ENCODE results near the gene WNK3. TPM values are rescaled to one million over a fixed set of nuclear protein-coding genes. Genes with fewer than 3 reads are reported as not detected.

WNK3 gene
- total RNA-seq, 1 donor, result 0.27 TPM

DNA sequence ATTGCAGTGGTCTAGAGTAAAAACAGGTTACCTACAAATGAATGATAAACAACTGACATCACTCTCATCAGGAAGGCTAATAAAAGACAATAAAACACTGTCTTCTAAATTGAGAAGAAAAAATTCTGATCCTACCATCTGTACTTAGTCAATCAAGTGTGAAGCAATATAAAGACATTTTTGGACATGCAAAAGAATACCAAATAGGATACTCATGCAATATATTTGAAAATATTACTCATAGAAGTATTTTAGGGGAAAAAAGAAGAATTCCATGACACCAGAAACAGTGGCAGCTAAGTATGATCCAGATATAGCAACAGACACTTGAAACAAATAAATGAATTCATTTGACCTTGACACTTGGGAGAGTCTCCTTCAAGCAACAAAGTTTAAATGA is 111.0 kb downstream of the WNK3 start:
- DNase-seq (ENCODE audit: low read depth in 2 of 3, low spot score in 2 of 3), result no peak

DNA sequence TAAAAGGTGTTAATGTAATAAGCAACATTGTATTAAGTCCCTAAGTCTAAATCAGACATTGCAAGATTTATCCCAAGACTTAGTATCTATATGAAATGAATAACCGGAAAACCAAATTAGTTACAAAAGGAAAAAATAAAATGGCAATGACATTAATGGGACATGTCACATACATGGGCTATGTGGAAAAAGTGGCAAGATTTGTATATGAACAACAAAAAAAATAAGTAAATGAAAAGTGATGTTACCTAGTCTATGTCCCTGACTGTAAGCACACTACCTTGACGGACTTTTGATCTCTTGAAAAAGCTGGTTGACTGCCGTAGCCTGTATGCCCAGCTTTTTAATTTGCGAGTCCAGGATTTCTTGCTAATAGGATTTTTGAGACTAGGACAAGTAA is 119.3 kb downstream of the WNK3 start:
- DNase-seq (ENCODE audit: low read depth in 2 of 3, low spot score in 2 of 3), result no peak

DNA sequence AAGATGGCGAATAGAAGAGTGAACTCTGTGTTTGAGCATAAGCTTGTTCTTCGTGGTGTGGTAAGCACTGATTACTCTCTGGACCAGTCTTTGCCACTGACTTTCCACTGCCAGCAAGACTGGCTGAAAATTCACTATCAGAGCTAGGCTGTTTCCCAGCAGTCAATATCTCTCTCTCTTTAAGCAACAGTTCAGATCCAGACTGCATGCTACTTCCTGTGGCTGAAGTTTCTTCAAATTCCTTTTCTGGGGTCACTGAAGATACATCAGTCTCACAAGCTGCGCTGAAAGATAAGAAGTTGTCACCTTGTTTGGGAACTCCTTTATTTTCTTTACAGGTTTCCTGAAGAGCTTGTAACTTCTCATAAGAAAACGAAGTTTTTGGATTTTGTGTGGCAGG is 120.8 kb downstream of the WNK3 start:
- peak in 1 of 3 donors; percentile 22 for DNase-seq (ENCODE audit: low read depth in 2 of 3, low spot score in 2 of 3)

DNA sequence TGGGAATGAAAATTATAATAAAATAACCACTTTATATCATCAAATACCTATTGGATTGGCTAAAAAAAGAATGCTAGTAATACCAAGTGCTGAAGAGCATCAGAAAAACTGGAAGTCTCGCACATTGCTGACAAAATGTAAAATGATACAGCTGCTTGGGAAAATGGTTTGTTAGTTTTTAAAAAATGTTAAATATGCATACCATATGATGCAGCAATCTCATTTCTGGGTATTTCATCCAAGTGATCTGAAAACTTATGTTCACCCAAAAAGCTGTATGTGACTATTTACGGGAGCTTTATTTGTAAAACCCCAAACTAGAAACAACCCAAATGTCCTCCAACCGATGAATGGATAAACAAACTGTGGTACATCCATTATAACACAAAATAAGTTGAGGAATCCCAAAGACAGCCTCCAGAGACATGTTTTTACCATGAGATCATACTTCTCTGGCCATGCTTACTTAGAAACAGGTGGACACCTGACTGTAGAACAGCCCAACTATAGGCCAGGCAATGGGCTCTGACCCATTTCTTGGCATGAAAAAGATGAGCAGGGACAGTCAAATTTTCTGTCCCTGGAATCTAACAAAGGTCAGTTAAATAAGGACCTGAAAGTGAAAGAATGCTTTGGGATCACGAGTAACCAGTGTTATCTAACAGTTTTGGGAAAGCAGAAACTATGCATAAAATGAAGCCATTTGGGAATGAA is 127.3 kb downstream of the WNK3 start:
- DNase-seq (ENCODE audit: low read depth in 2 of 3, low spot score in 2 of 3), result no peak

DNA sequence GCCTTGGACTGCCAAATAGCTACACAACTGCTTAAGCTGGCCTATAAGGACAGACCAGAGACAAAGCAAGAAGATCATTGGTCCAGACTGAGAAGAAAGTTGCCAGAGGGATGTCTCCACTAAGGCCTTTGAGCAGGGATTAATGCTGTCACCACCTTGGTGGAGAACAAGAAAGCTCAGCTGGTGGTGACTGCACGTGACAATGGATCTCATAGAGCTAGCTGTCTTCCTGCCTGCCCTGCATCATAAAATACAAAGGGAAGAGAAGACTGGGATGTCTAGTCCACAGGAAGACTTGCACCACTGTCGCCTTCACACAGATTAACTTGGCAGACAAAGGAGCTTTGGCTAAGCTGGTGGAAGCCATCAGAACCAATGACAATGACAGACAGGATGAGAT is 134.3 kb downstream of the WNK3 start:
- DNase-seq (ENCODE audit: low read depth in 2 of 3, low spot score in 2 of 3), result no peak

DNA sequence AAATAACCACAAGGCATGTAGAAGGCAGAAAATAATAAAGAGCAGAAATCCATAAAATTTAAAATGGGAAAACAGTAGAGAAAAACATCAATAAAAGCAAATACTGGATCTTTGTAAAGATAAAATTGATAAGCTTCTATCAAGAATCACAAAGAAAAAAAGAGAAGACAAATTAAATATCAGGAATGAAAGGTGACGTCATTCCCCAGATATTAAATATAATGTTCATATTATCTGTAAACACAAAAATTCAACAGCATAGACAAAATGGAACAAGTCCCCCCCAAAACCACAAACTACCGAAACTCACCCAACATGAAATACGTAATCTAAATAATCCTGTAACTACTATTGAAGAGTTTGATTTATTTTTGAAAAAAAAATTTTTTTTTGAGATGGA is 144.2 kb downstream of the WNK3 start:
- DNase-seq (ENCODE audit: low read depth in 2 of 3, low spot score in 2 of 3), result no peak

DNA sequence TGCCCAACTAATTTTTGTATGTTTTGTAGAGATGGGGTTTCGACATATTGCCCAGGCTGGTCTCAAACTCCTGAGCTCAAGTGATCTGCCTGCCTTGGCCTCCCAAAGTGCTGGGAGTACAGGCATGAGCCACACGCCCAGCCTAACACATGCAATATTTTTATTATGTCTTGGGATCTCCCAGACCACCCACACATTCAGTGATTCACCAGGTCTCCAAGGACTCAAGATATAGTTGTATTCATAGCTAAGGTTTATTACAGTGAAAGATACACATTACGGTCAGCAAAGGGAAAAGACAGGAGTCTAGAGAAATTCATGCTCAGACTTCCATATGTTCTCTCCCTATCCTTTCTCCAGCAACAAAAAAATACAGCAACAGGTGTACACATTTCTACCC is 149.3 kb downstream of the WNK3 start:
- DNase-seq (ENCODE audit: low read depth in 2 of 3, low spot score in 2 of 3), result no peak

DNA sequence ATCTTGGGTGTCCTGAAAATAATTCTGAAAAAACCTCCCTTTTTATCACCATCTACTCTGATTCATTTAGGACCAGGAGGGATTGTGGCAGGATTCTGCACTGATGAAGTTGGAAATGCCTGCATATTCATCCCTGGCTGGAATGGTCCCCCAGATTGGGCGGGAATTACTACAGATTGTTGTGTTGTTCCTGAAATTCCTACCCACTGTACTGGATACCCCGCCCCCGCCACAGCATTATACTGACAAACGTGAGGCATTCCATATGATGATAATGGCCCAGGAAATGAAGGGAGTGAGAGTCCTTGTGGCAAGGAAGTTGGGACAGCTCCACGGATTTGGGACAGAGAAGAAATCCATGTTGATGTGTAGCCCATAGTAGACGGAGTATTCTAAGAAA is 159.6 kb downstream of the WNK3 start:
- no peak for DNase-seq (ENCODE audit: low read depth in 2 of 3, low spot score in 2 of 3)

DNA sequence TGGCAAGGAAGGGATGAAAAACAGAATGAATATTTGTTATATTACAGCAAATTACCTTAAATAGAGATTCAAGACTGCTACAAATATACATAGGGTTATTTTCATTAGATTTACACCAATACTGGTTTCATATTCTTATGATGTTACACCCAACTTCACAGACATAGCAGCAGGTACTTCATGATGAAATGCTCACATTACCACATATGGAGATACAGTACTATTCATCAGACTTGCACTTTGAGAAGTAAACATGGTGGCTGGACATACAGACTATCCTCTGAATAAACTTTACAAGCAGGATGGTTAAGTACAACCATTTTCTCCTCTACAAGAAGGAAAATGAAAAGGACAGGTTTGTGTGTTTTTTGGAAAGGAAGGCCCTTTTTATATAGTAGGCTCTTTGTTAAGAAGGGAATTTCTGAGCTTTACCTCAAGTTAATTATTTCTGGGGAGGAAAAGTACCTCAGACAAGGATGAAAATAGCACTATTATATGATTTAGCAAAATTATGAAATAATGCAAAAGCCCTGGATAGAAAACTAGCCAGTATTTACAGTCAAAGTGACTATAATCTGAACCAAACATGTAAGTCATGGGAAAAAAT is 162.8 kb downstream of the WNK3 start:
- no peak for DNase-seq (ENCODE audit: low read depth in 2 of 3, low spot score in 2 of 3)

DNA sequence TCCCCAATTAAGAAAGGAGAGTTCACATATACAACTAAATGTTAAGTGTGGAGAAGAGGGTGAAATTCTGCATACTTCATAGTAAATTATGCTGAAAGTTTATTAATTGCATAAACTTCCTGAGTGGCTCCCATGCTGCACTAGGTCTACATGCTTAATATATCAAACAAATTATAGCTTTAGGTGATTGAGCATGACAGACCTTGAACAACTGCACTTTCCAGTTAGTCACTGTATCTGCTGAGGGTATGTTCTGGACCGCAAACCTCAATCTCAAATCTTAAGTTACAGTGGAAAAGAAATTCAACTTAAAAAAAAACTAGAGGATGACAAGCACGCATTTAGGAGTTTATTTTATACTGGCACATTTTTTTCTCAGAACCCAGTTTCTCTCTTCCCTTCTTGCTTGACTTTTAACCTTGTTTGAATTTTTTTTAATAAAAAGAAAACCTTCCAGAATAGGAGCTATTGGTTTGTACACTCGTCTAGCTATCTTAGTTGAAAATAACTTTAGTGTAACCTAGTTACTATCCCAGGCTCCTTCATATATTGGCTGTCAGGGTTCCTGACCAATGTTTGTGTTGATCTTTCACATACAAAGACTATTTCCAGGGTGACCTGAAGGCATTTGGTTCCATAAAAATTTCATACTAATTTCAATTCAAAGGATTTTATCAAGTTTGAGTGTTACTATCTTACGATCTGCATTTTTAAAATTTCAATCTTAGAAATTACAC is 164.6 kb downstream of the WNK3 start:
- no peak for DNase-seq (ENCODE audit: low read depth in 2 of 3, low spot score in 2 of 3)

DNA sequence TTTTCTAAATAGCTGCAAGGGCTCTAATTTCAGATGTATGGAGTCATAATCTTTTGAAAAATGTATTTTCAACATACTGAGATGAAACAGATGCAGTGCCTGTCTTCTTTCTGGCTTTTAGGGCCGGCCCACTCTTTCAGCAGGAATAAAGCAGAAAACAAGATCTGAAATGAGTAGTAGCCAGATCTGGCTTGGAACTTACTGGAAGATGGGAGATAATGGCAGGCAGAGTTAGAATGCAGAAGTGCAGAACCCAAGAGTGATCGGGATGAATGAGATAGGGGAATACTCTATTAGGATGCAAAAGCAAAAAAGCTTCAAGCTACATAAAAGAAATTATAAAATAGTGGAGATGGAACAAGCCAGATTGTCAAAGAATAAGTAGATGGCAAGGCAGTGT is 173.4 kb downstream of the WNK3 start:
- no peak for DNase-seq (ENCODE audit: low read depth in 2 of 3, low spot score in 2 of 3)

DNA sequence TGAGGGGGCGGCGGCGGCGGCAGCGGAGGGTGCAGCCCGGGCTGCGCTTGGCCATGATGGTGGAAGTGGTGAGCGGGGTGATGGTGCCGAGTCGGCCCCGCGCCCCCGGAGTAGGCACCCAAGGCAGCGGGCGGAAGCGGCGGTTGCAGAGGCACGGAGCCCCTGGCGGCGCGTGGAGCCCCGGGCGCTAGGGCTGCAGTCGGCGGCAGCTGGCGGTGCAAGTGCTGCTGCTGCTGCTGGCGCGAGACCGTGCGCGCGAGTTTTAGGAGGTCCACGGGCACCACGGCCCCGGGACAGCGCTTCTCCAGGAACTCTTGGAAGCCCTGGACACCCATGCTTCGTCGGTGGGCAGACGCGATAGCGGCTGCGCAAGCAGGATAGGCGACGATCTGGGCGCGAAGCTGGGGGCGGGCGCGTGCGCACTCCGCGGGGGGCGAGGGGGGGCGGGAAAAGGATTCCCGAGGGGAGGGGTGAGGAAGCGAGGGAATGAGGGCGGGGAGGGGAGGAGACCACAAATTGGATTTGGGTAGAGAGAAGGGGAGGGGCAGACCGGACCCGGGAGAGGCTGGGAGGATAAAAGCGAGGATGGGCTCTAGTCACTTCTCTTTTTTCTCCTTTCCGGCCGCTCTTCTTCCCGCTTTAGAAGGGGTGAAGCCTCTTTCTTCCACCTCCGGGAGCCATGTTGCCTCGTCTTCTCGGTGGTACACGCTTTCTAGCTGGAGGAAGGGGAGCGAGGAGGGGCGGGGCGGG is 174.8 kb downstream of the WNK3 start, which contains the start of gene FAM120C:
FAM120C (minus strand) TSS at position 391 of the 750 bp plus-strand sequence; CDS start at position 335, 56 bp downstream.
- peak; percentile 38 to 83 (median 72) for DNase-seq (ENCODE audit: low read depth in 2 of 3, low spot score in 2 of 3)

DNA sequence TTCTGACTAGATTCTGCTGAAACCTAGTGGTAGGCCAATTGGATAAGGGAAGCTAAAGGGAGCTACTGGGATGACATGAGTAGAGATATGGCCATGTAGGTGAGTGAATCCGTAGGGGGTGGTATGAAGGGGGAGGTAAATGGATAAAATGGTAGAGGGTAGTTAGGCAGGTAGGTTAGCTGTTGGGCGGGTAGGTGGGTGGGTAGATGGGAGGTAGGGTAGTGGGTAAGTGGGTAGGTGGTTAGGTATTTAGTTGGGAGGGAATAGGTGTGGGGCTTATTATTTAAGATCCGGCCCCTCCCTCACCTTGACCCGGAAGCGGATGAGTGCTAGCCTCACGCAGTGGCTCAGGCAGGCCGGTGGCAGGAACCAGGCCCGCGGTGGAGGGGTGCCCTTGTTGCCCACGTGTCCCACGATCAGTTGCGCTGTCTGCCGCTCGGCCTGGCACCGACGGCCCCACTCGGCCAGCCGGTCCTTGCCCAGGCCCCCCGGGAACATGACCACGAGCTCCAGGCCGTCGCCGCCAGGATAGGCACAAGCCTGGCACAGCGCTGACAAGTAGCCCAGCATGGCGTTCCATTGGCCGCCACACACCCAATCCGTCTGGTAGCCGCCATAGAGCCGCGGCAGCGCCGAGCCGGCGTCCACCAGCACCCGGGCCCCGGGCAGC is 175.5 kb downstream of the WNK3 start:
- DNase-seq (ENCODE audit: low read depth in 2 of 3, low spot score in 2 of 3), result peak; percentile 30 to 52 (median 34)

DNA sequence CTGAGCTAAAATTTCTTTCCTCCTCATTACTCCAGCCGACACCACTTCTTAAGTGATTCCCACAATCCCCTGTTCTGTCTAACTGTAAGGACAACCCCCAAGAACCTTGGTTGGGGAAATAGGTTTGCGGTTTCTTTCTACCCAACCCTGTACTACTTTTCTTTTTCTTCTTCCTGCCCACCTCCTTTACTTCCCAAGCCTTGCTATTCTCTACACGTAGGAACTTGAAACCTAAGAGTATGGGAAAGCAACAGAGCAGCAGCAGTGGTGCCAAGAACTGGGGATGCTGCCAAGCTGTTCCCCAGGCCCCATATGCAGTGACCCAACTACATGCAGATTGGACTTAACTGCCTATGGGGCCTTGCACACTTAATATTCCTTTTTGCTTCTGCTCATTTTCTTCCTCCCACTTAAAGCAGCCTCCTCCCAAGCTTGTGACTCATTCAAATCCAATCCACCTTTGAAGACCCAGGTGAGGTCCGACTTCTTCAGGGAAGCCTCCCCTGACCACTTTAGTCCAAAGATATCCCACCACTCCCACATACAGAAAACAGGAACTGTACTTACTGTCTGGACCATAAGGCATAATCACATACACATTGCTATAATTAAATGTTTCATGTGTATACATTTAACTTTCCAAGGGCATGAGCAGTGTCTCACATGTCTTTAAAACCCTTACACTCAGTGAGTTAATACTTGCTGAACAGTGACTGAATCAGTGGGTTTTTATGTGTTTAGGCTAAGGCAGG is 176.5 kb downstream of the WNK3 start:
- DNase-seq (ENCODE audit: low read depth in 2 of 3, low spot score in 2 of 3), result no peak

DNA sequence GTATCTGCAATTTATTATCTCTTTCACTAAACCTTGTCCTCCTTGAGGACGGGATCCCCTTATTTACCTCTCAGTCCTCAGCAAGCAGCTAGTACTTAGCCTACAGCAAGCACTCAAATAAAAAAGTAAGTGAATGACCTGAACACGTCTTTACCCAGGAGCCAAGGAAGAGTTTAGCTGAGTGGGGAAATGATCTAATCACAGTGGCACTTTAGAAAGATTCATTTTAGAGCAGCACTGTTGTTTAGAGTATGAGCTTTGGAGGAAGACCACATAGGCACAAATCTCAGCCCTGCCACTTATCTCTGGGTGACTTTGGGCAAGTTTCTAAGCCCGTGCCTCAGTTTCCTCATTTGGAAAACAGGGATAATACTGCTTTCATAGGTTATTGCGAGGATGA is 177.4 kb downstream of the WNK3 start:
- DNase-seq (ENCODE audit: low read depth in 2 of 3, low spot score in 2 of 3), result no peak

DNA sequence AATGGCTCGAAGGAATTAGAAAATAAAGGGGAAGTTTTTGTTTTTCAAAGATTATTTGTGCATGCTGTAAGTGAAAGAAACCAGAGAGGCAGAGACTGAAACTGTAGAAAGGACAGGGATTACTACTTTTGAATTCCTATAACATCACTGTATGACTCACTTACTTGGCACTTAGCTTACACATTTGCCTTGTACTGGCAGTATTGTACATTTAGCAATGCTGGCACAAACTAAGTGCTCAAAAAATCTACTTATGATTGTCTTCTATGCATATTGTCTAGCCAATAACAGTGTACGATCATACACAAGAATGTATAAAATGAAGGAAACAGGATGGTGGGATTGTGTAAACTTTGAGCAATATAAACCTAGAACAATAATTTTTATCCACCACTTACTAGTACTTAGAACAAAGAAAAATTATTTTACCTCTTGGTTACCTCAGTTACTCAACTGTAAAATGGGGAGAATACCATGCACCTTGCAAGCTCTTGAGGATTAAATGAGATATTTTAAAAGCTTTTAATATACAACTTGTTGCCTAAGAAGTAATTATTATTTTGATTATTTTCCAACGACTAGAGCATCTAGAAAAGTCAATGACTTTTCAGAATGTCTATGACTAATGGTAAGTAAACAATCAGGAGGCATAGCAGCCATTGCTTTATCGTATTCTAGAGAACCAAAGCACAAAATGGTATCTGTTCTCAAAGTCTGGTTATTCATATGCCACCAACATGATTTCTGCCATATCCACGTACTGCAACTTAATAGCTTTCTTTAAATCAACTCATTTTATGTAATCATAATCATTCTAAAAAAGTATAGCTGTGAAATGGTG is 179.5 kb downstream of the WNK3 start:
- no peak for DNase-seq (ENCODE audit: low read depth in 2 of 3, low spot score in 2 of 3)

DNA sequence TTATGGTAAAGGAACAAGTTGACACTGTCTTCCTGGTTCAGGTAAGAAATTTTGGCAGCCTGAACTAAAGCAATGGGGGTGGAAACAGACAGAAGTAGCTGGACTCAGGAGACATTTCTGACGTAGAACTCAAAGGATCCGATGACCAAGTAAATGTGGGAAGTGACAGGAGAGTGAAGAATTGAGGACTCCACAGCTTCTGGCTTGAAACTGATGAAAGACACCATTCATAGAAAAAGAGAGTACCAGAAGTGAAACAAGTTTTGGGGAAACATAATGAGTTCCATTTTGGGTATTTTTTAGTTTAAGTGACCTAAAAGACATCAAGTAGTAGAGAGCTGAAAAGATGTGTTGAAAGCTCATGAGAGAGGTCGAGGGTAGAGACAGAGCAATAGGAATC is 180.5 kb downstream of the WNK3 start:
- DNase-seq (ENCODE audit: low read depth in 2 of 3, low spot score in 2 of 3), result no peak

DNA sequence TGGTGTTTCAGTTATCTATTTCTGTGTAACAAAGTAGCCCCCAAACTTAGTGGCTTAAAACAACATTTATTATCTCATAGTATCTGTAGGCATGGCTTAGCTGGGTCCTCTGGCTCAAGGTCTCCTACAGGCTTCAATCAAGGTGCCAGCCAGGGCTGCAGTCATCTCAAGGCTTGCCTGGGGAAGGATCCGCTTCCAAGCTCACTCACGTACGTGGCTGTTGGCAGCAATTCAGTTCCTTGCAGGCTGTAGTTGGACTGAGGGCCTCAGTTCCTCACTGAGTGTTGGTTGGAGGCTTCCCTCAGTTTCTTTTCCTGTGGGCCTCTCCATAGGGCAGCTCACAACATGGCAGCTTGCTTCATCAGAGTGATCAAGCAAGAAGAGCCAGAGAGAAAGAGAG is 184.1 kb downstream of the WNK3 start:
- no peak for DNase-seq (ENCODE audit: low read depth in 2 of 3, low spot score in 2 of 3)

DNA sequence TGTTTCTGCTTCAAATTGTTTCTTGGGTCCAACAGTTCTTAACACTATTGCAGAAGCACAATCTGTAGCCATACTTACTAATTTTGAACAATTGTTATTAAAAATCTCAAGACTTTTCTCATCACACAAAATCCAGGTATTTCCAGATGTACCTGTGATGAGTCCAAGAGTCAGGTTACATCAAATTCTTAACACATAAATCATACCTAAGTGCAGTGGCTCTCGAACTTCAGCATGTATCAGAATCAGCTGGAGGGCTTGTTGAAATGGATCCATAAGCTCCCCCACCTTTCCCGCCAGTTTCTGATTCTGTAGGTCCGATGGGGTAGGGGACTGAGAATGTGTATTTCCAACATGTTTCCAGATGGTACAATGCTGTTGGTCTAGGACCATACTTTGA is 185.4 kb downstream of the WNK3 start:
- no peak for DNase-seq (ENCODE audit: low read depth in 2 of 3, low spot score in 2 of 3)

Measured in hematopoietic multipotent progenitor cell (in vitro differentiated cells).